Neural cell (in vitro differentiated cells): ENCODE data around the gene SNRNP70.

Experiments used
- EZH2 ChIP-seq: fragments of 200-600, 300-800 bp; shearing (Covaris generic), sonication (generic); IDR thresholded peaks from 2 replicates; pipeline ENCODE4 v1.6.1; 2014; ENCODE audit warnings: antibody characterized with exemption, low read length, borderline replicate concordance, mild to moderate bottlenecking; ENCODE audit not compliant: insufficient read depth, poor library complexity, severe bottlenecking
- TF ChIP-seq, protein P1 (sequence below): fragments of 450-650 bp; IDR thresholded peaks from 2 replicates; pipeline ENCODE4 v1.5.1; 2014; ENCODE audit warnings: antibody characterized with exemption, mild to moderate bottlenecking, moderate library complexity; ENCODE audit not compliant: poor library complexity, severe bottlenecking

DNA sequence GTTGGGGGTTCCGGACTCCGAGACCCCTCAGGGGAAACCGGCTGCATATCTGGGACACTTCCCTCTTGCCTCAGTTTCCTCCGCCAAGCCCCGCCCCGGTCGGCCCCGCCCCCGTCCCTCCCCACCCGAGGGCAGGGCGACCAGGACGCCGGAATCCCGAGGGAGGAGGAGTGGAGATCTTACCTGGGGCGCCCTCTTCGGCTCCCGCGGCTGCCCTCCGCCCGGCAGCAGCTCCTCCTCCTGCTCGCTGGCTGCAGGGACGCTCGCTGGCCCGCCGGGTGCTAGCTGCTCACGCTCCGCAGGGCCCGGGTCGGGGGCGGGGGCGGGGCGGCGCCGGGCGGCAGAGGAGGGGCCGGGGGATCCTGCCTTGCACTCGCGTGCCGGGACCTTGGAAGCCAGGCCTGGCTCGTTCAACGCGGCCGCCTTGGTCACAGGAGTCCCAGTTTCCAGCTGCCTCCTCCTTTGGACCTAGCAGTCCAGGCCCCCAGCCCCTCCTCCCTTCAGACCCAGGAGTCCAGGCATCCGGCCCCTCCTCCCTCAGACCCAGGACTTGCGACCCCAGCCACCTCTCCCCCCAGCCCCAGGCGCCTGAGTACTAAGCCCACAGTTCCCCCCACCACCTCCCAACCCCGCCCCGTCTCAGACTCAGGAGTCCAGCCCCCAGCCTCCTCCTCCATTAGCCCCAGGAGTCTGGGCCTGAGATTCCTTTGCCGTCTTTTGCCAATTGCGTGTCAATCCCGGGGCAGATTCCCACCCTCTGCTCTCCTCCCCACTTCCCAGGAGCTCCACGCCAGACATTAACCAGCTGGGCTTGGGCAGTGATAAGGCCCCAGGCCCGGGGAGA, 20.3 kb upstream of the SNRNP70 start, which contains the start of gene NTF4:
- TF ChIP-seq EZH2, result no peak
- TF ChIP-seq, protein P1, sequence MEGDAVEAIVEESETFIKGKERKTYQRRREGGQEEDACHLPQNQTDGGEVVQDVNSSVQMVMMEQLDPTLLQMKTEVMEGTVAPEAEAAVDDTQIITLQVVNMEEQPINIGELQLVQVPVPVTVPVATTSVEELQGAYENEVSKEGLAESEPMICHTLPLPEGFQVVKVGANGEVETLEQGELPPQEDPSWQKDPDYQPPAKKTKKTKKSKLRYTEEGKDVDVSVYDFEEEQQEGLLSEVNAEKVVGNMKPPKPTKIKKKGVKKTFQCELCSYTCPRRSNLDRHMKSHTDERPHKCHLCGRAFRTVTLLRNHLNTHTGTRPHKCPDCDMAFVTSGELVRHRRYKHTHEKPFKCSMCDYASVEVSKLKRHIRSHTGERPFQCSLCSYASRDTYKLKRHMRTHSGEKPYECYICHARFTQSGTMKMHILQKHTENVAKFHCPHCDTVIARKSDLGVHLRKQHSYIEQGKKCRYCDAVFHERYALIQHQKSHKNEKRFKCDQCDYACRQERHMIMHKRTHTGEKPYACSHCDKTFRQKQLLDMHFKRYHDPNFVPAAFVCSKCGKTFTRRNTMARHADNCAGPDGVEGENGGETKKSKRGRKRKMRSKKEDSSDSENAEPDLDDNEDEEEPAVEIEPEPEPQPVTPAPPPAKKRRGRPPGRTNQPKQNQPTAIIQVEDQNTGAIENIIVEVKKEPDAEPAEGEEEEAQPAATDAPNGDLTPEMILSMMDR, result no peak
